Activated gamma-delta T cell treated with anti-CD3 and anti-CD28 coated beads, Interleukin-2, amount 50 U/mL, for 16 hours (primary cell): Measurements from ENCODE around the gene WT1.

ENCODE experiments used
- DNase-seq: peaks from one replicate; pipeline ENCODE4 v3.0.0-alpha.2; 2020; ENCODE audit warnings: low read depth

The WT1 gene

DNA sequence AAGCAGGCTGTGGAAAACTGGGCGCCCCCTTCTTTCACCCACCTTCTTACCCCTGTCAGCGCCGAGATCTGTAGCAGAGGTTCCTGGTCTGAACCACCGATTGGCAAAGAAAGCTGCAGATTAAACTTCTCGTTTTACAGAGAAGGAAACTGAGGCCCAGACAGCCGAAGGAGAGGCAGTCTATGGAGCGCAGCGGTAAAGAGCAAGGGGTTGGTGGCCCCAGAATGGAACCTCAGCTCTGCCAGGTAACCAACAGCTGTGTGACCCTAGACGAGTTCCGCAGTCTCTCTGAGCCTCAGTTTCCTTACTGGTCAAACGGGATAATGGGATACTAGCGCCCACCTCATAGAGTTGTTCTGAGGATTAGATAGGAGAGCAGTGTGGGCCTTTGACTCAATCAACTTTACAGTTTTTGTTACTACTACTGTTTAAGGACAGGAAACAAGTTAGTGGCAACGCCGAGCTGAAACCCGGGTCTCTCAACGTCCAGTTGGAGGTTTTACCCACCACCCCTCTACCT lies 3.1 kb upstream of the WT1 start:
- no peak for DNase-seq

DNA sequence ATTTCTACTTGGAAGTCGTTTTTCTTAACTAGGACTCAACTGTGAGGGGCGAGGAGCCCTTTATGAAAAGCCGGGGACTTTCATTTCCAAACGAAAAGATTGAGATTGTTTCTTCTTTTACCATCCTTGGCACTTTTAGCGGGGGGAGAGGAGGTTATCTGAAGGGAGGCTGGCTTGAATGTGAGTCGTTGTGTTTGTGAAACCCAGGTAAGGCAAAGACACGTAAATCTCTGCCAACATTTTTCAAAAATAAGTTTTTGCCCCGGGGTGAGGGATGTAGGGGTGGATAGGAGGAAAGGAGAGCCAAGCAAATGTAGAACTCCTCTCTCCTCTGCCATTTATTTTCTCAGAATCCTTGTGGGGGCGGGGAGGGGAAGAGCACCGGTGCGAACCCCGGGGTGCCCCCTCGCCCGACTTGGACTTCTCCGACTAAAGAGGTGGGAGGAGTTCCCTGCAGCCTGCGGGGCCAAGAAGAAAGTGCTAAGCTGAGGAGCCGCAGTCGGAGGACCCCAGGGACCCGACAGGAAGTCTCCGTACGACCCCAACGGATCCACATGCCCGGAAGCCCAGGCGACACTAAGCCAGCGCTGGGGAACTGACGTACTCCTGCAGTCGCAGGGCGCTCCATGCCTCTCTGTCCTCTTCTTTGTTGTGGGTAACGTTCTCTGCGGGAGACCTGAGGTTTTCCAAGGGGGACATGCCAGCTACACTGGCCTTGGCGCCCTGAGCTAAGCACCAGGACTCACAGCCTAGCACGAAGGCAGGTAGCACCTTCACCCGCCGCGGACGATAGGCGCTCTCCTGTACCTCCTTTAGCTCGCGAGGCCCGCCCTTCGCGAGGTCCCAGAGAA lies 2.4 kb upstream of the WT1 start:
- no peak for DNase-seq

DNA sequence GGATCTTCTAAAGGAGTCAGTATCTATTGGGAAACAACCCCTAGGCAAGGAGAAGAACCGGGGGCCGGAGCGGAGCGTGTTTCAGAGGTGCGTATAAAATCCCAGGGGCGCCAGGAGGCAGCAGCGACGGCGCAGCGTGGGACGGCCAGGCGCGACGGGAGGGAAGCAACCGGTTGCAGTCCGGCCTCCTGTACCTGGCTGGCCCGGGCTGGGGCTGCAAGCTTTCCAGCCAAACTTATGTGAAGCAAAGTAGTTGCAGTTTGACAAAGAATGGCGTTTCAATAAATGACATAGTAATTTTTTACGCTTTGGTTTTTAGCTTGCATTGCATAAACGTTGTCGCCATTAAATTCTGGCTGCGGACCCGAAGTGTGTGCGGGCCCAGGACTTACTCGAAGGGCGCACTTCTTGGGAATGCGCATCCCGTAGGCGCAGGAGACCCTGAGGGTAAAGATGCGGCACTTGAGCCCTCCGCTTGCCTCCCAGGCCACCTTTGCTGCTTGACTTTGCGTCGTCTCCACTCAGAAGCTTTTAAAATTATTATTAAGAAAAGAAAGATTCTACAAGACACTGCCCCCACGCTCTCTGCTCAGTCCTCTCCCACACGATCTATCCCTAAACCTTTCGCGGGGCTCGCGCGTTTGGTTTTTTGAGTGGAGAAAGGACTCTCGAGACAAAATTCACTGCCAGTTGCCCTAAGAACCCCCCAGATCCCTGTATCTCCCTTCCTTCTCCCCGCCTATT lies 1.6 kb upstream of the WT1 start:
- DNase-seq, result no peak

DNA sequence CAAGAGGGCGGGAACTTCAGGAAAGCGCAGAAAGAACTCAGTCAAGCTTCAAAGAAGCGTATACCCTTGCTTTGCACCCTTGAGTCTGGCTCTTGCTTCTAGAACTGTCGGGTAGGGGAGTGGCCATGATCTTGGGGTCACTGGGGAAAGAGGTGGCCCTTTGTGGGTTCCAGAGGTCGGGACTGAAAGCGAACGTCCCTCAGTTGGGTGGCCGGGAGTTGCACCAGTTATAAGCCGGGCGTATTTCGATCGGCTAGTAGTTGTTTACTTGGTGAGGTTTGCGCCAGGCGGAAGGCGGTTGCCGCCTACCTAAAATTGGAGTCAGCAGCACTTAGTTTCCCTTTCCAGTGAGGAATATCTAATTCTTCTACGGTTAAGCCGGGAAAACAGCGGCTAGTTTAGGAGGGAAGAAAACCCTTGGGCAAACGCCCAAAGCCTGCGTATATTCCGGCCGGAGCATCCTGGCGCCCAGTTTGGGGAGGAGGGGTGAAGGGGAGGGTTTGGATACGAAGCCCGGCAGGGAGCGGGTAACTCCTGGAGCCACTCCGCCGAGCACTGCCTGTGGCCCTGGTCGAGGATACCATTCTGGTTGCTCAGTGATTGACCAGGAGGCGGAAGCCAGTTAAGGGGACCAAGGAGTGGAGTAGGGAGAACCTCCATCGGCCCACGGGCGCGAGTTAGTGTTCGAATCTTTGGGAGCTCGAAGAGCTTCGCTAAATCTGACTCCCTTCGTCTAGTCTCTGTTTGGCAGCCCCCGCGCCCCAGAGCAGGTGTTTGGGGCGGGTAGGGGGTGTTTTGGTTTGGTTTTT lies 807 bp upstream of the WT1 start:
- no peak for DNase-seq

DNA sequence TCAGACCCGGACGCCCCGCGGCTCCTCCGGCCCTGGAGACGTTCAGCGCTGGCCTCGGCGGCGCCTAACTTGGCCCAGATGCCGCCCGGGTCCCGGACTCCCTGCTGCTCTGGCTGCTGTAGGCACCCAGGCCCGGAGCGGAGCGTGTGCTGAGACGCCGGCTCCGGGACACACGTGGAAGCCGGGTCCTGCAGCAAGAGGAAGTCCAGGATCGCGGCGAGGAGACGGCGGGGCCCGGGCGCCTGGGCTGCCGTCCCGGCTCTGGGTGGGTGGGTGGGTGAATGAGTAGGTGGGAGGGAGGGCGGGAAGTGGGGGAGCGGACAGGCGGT lies 223 bp downstream of the WT1 start:
- no peak for DNase-seq

DNA sequence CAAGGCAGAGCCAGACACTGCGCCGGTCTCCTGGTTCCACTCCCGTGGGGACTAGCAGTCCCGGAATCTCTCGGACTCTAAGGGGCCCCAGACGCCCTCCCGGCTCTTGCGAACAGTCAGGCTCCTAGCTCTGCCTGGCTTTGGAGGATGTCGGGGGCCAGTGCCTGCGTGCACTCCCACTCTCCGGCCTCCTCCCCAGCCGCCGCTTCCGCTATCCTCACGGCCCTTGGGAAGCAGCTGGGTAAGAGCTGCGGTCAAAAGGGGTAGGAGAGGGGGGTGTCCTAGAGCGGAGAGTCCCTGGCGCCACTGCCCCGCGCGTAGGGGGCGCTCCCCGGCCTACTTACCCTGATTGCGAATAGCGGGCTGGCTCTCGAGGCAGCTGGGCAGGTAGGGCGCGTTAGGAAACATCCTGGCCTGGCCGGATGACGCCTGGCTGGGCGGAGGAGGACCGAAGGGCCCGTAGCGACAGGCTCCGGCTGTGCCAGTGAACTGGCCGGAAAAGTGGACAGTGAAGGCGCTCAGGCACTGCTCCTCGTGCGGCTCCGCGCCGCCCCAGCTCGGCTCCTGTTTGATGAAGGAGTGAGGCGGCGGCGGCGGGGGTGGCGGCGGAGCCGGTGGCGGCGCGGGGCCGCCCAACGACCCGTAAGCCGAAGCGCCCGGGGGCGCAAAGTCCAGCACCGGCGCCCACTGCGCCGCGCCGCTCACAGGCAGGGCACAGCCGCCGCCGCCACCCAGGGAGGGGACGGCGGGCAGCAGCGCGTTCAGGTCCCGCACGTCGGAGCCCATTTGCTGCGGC lies 785 bp downstream of the WT1 start:
- DNase-seq, result no peak

DNA sequence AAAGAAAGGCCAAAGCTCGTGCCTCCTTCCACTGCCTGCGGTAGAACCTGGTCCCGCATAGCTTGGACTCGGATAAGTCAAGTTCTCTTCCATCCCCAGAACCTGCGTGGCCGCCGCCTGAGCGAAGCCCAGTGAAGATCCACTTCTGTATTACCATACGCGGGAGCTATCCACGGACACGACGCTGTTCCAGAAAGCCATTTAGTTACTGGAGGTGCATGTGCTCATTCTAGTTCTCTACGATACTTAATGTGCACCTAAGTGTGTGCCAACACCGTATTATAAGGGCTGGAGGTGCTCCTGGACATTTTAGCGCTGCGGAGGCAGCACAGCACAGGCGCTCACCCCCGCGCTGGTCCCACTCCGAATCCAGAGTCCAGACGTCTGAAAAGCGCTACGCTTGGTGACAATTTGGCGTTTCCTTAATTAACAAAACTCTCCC lies 1.4 kb downstream of the WT1 start:
- DNase-seq, result no peak

DNA sequence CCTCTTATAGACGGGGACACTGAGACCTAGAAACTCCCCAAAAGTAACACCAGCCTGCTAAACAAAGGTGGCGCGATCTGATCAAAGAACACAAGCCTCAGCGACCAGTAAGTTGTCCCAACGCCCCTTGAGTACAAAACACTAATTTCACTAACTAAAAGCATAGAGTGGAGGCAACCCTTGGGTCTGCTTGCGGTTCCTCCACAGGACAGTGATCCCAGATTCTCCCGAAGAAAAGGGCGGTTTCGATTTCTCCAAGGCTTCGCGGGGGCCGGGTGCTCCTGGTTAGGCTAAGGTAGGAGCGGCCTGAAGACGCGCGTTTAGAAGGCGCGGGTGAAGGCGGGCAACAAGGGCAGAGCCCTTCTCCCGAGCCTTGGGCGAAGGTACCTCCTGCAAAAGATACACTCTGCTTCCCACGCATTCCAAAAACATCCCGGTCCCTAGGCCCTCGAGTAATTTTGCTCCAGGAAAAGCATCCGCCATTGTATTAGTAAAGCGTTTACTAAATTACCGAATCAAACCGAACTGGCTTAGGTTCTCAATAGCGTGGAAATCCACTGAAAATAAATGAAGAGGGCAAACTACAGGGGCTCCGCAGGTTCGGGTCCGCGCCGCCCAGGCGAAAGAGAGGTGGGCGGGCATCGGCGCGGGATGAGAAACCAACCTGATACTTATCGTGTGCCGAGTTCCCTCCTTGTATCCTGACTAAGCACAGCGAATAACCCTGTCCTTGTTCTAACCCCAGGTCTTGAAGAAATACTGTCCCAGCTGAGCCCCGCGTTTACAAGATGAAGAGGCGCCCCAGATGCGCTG lies 2.0 kb downstream of the WT1 start:
- no peak for DNase-seq

DNA sequence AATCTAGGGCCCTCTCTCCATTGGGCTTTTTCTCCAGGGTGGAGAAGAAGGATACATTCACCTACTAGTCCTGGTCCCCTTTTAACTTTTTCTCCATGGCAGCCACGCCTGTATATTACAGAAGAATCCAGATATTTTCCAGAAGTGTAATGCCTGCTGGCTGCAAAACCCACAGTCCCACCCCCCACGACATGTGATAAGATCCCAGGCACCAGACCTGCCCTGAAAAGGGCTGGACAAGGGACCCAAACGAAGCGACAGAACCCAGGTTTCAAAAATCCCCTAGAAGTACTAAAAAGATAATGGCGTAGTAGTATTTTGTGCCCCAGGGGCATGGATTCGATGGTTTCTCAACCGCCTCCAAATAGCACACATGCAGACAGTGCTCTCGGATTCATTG lies 2.8 kb downstream of the WT1 start:
- no peak for DNase-seq

DNA sequence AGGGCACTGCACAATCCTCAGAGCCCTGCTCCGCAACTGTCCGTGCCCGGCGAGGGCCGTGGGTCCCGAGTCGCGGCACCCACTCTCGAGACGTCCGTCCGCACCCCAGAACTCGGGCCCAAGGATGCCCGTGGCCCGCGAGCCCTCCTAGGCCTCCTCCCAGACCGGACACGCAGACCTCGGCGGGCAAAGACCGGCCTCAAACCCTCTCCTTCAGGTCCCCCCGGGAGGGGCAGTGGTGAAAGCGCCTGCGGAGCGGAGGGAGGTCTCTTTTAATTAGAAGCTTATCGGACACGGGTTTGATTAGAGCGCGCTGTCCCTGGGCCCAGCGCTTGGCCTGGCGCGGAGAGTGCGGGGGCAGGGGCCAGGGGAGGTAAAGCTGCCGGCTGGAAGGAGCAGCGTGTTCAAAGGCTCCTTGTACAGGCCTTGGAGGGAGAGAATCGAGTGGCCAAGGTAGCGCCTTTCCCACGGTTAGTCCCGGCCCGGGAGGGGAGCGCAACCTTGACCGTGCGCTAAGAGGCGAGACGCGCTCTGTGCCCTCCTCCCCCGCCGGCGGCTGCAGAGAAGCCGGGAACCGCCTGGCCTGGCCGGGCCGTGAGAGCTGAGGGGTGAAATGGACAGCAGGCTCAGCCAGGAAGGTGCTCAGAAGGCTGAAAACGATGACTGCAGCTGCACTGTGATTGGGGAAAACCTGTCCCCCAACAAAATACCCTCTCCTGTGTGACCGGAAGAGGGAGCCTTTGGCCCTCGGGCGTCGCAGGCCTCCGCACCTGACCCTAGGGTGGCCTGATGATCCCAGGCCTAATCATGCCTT lies 4.6 kb downstream of the WT1 start:
- DNase-seq, result no peak

DNA sequence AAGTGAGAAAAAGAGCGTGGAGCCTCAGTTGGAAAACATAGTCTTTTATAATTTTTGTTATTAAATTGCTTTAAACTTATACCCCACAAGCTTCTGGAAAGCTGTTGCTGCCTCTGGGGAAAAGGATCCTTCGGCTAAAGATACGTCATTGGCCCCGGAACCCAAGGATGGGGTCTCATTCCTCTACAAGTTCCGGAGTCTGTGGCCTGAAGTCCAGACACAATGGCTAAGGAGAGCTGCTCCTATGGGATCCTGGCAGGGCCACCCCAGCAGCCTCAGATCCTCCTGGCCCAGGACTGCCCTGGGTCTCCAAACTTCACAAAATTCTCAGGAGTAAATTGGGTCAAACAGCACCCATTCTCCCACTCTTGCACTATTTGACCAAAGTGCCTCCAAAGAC lies 5.9 kb downstream of the WT1 start:
- DNase-seq, result no peak

DNA sequence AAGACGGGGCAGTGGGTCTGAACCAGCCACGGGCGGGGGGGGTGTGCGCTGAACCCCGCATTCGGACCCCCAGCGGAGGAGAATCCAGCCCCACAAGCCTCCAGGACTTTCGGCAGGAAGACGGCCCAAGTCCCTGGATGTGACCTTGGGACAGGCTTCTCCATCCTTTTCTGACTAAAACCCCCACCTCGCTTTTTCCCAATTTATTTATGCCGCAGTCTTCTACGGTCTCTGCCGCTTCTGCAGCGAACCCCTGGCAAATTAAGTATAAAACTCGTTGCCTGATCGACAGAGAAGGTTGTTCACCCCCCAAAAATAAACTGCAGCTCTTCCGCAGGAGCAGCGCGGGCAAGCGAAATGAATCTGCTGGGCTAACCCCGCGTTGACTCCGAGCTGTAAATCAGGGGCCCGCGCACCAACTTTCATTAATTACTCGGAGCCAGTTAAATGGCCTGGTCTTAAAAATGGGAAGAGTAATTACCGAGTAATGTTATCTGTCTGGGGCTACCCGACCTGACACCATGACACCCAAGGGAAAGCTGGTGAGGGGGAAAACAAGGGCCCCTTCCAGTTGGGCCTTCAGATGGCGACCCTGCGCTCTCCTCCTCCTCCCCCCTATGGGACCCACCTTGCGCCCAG lies 6.6 kb downstream of the WT1 start:
- DNase-seq, result no peak

DNA sequence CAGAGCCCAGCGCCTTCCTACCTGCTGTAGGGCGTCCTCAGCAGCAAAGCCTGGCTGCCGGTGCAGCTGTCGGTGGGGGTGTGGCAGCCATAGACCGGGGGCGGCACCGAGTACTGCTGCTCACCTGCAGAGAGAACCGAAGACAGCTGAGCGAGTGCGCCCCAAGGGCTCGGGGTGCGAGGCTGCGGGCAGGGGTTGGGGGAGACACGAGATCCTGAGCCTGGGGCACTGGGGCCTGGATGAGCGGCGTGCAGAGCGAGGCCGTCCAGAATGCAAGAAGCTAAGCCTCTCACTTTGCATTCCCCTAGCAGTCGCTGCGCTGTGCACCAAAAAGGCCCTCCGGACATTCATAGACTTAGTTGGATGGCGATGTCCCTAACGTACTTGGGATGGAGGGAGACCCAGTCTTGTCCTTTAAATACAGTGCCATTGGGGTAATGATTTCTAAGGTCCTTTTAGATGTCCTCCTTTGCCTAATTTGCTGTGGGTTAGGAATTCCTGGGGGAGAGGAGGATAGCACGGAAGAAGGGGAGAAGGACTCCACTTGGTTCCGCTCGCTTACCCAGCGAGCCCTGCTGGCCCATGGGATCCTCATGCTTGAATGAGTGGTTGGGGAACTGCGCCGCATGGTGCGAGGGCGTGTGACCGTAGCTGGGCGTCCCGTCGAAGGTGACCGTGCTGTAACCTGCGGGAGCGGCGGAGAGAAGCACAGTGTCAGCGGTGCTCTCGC lies 7.2 kb downstream of the WT1 start:
- DNase-seq, result no peak

DNA sequence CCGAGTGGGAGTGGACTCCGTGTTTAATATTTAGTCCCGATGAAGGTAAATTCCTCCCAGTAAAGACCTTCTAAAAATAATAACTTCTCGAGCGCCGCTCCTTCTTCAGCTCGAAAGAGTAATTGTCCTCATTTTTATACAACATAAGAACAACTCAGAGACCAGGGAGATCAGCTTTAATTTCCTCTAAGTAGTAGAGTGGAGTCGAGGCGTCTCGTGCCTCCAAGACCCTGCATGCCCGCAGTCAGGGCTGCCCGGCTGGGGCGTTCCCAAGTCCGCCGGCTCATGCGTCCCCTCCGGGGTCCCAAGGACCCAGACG lies 7.8 kb downstream of the WT1 start:
- no peak for DNase-seq

DNA sequence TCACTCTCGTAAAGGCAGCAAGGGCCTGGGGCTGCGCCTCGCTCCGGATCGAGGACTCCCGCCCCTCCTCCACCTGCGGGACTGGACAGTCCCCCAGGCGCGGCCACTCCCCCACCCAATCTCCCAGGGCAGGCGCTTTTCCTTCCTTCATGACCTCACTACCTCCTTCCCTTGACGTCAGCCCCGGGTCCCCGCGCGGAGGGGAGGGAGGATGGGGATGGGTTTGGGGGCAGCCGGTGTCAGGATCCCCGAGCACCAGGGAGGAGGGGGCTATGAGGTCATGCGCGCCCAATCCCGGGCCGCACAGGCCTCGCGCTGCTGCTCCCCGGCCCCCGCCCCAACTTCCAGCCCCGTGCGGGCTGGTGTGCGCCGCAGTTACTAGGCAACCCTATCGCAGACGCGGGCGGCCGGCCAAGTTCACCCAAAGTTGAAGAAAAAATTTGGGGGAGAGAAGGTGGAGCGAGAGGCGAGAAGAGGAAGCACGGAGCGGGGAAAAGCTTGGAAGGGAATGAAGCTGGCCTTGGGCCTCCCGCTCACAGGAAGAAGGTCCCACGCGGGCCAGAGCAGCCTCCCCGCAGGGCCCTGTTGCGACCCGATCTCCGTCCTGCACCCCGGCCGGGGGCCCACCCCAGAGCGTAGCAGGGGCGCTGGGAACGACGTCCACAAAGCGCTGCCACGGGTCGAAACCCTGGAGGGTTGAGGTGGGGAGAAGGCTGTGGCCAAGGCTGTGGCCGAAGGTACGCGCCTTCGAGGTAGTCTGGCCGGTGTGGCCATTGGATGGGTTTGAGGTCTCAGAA lies 8.3 kb downstream of the WT1 start:
- no peak for DNase-seq

DNA sequence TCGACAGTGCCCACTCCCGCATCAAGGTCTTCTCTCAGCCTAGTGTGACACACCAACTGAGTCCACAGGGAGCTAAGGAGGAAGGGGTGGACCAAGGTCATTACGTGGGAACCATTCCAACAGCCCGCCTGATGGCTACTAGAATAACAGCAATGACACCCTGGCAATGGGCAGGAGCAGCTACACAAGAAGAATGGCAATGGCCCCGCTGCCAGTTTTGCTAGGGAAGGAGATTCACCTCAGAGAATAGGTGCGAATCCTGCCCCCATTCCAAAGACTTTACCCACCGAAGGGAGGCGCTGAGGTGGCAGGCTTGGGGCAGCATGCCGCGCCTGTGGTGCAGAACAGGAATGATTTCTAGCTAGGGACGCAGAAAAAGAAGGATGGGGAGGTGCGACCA lies 9.1 kb downstream of the WT1 start:
- DNase-seq, result no peak

DNA sequence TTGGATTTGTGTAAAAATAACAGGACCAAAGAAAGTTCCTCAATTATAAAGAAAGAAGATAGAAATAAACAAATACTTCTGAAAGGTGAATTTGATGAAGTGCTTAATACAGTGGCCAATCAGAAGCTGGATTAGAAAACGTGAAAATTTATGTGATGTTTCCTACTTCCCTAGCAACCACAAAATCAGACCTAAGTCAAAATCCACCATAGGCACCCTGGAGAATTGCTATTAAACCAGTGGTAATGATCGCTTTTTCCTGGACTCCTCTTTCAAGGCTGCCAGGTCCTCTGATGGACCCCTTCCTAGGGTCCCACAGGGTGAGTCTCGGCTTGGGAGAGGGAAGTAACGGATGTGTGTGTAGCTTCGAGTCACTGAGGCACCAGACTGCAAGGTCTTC lies 9.6 kb downstream of the WT1 start:
- no peak for DNase-seq

DNA sequence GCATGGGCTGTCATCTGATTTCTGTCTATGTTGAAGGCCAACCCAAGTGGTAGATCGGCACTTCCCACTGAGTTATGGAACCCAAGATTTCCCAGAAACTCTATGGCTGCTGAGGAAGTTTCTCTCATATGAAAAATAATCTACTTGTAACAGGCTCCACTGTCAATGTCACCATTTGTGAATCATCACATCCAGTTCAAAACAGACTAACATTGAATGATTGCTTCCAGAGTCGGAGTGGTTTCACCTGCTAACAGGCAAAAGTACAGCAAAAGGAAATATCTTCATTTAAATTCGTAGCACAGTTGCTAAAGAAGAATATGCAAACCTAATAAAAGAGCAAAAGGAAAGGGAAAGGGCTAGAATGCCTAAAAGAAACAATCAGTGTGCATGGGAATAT lies 12.8 kb downstream of the WT1 start:
- DNase-seq, result no peak
